Breast epithelium (tissue), 3 donors: Measurements from ENCODE around the gene UNC5A.

Source experiments
- CTCF ChIP-seq, 3 donors: fragments of 450-650 bp; IDR thresholded peaks; one replicate each; pipeline ENCODE4 v1.5.1; 2016 to 2017; ENCODE audit warnings: antibody characterized with exemption in 3 of 3, mild to moderate bottlenecking in 3 of 3, moderate library complexity in 3 of 3
- POLR2A ChIP-seq: fragments of 450-650 bp; IDR thresholded peaks from one replicate; pipeline ENCODE4 v1.6.1; 2016; ENCODE audit warnings: antibody characterized with exemption, mild to moderate bottlenecking, moderate library complexity
- POLR2AphosphoS5 ChIP-seq, 3 donors: sonication (generic); formaldehyde crosslinking; IDR thresholded peaks; one replicate each; pipeline ENCODE4 v1.6.1; 2017; ENCODE audit warnings: antibody characterized with exemption in 3 of 3

GRCh38 chr5:176855598-176855997, 45.2 kb downstream of the UNC5A start:
- no peak for TF ChIP-seq CTCF (IDR thresholded peaks at IDR 0.05)
- TF ChIP-seq POLR2A: no peak
- TF ChIP-seq POLR2AphosphoS5 (IDR thresholded peaks at IDR 0.05): no peak
